ENCODE results near the gene SNRPA.
A peak's percentile ranks its signal among the peaks of the same experiment; 100 is the strongest.

The SNRPA gene

GRCh38 chr19:40810160-40810559 is 59.2 kb downstream of the SNRPA start:
- no peak for TF ChIP-seq REST (IDR thresholded peaks at IDR 0.05; ENCODE audit: insufficient read depth in 1 of 2, low read depth in 2 of 2, low read length in 2 of 2)
- TF ChIP-seq FOXP2 (optimal IDR thresholded peaks at IDR 0.05; ENCODE audit: borderline replicate concordance, extremely low read depth, extremely low read length, insufficient read depth), result no peak
- no peak for TF ChIP-seq SIN3A (IDR thresholded peaks at IDR 0.05; ENCODE audit: borderline replicate concordance, insufficient read depth, low read length)
- no peak for TF ChIP-seq TAF1 (IDR thresholded peaks at IDR 0.05; ENCODE audit: borderline replicate concordance, insufficient read depth, low read length)
- TF ChIP-seq POLR2AphosphoS5 (IDR thresholded peaks at IDR 0.05; ENCODE audit: low read depth, low read length), result no peak

GRCh38 chr19:40810649-40811408 is 59.8 kb downstream of the SNRPA start:
- TF ChIP-seq SIN3A (IDR thresholded peaks at IDR 0.05; ENCODE audit: borderline replicate concordance, insufficient read depth, low read length), result peak; percentile 12; the same call in 1 of the 2 replicates
- peak; percentile 41; the same call in 1 of the 2 replicates for TF ChIP-seq POLR2AphosphoS5 (IDR thresholded peaks at IDR 0.05; ENCODE audit: low read depth, low read length)
- TF ChIP-seq TAF1 (IDR thresholded peaks at IDR 0.05; ENCODE audit: borderline replicate concordance, insufficient read depth, low read length), result peak; percentile 45; the same call in 1 of the 2 replicates

GRCh38 chr19:40811478-40812341 is 60.7 kb downstream of the SNRPA start:
- TF ChIP-seq FOXP2 (optimal IDR thresholded peaks at IDR 0.05; ENCODE audit: borderline replicate concordance, extremely low read depth, extremely low read length, insufficient read depth) (no peak), SIN3A (IDR thresholded peaks at IDR 0.05; ENCODE audit: borderline replicate concordance, insufficient read depth, low read length) (no peak), REST (IDR thresholded peaks at IDR 0.05; ENCODE audit: insufficient read depth in 1 of 2, low read depth in 2 of 2, low read length in 2 of 2) (no peak), POLR2AphosphoS5 (IDR thresholded peaks at IDR 0.05; ENCODE audit: low read depth, low read length) (no peak), TAF1 (IDR thresholded peaks at IDR 0.05; ENCODE audit: borderline replicate concordance, insufficient read depth, low read length) (no peak)

GRCh38 chr19:40813182-40813581 is 62.2 kb downstream of the SNRPA start:
- TF ChIP-seq FOXP2 (optimal IDR thresholded peaks at IDR 0.05; ENCODE audit: borderline replicate concordance, extremely low read depth, extremely low read length, insufficient read depth) (no peak), SIN3A (IDR thresholded peaks at IDR 0.05; ENCODE audit: borderline replicate concordance, insufficient read depth, low read length) (no peak), POLR2AphosphoS5 (IDR thresholded peaks at IDR 0.05; ENCODE audit: low read depth, low read length) (no peak)

Measured in PFSK-1 (cell line).